Body of pancreas (tissue), 4 donors: Measurements from ENCODE around the gene TBX18. TPM values are rescaled to one million over a fixed set of nuclear protein-coding genes. Genes with fewer than 3 reads are reported as not detected.

Source experiments
- ATAC-seq: fragments of 150-250 bp; one replicate; pipeline ENCODE4 v1.9.1; 2016
- DNase-seq, 4 donors: peaks; one replicate each; pipeline ENCODE4 v3.0.0-alpha.2; 2019
- H3K27ac ChIP-seq, 4 donors: fragments of 200-600 bp; sonication (generic); 1 replicate in 3 of 4; 2 replicates in 1 of 4; pipeline versions ENCODE4 v1.5.1 to v1.6.1; 2016 to 2019; ENCODE audit warnings: mild to moderate bottlenecking in 1 of 4, mixed read lengths in 1 of 4, moderate library complexity in 1 of 4
- H3K27me3 ChIP-seq, 2 donors: fragments of 200-600 bp; sonication (generic); one replicate each; pipeline ENCODE4 v1.6.0; 2016; ENCODE audit warnings: mild to moderate bottlenecking in 1 of 2
- H3K36me3 ChIP-seq, 2 donors: fragments of 200-600 bp; sonication (generic); replicated peaks in 1 of 2; 2 replicates each; pipeline ENCODE4 v1.5.1; 2016; ENCODE audit warnings: low read depth in 2 of 2; ENCODE audit not compliant: insufficient read depth in 1 of 2
- H3K4me1 ChIP-seq: fragments of 200-600 bp; sonication (generic); one replicate; pipeline ENCODE4 v1.6.0; 2016
- H3K4me3 ChIP-seq, 2 donors: fragments of 200-600 bp; sonication (generic); 1 replicate in 1 of 2; 2 replicates in 1 of 2; pipeline ENCODE4 v1.5.1; 2016 to 2019
- H3K9me3 ChIP-seq, 3 donors: fragments of 200-600 bp; sonication (generic); 1 replicate in 2 of 3; 2 replicates in 1 of 3; pipeline ENCODE4 v1.5.1; 2016
- POLR2A ChIP-seq, 3 donors: fragments of 450-650 bp; IDR thresholded peaks; one replicate each; pipeline ENCODE4 v1.6.1; 2016; ENCODE audit warnings: antibody characterized with exemption in 3 of 3, mild to moderate bottlenecking in 2 of 3
- WGBS, 2 donors: methylation state at CpG; one replicate each; pipeline ENCODE4 v1.1.5; 2017; 5-methylcytosine and 5-hydroxymethylcytosine counted together
- intact Hi-C: fragments of 100-400 bp; cut with DNase I; formaldehyde crosslinking; loops from one replicate; pipeline ENCODE4 v1.15.1; 2023
- small RNA-seq: library from RNA; depleted of rRNA; stranded (forward); fragments of <200 nt; gene quantifications from one replicate; pipeline ENCODE3, GENCODE V24; 2016
- total RNA-seq, 2 donors: library from RNA; depleted of rRNA; stranded (reverse); fragments of >200 nt; gene quantifications; one replicate each; pipeline ENCODE4 v1.1.0, GENCODE V29; 2016
- TF ChIP-seq, protein P1 (sequence below), 7 experiments: fragments of 450-650 bp in 4 of 7; fragments of 200-600 bp in 3 of 7; sonication (generic) in 3 of 7; IDR thresholded peaks; one replicate each; pipeline ENCODE4 v1.5.1; 2016 to 2019; ENCODE audit warnings: antibody characterized with exemption in 7 of 7

TBX18 gene
- total RNA-seq, 2 donors from 2014 or later = 0.52 to 2.0 TPM

DNA sequence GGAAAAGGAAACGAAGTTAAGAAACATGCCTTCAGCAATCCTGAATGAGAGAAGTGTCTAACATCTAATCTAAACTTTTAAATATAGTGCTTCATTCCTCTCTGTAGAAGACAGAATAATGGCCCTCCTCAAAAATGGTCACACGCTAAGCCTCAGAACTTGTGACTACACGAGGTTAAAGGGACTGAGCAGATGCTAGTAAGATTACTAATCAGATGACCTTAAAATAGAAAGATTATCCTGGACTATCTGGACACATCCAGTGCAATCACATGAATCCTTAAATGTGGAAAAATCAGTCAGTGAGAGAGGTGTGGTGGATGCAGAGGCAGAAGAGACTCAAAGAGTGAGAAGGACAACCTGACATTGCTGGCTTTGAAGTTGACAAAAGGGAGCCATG is 126.1 kb downstream of the TBX18 start:
- TF ChIP-seq, protein P1, sequence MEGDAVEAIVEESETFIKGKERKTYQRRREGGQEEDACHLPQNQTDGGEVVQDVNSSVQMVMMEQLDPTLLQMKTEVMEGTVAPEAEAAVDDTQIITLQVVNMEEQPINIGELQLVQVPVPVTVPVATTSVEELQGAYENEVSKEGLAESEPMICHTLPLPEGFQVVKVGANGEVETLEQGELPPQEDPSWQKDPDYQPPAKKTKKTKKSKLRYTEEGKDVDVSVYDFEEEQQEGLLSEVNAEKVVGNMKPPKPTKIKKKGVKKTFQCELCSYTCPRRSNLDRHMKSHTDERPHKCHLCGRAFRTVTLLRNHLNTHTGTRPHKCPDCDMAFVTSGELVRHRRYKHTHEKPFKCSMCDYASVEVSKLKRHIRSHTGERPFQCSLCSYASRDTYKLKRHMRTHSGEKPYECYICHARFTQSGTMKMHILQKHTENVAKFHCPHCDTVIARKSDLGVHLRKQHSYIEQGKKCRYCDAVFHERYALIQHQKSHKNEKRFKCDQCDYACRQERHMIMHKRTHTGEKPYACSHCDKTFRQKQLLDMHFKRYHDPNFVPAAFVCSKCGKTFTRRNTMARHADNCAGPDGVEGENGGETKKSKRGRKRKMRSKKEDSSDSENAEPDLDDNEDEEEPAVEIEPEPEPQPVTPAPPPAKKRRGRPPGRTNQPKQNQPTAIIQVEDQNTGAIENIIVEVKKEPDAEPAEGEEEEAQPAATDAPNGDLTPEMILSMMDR (IDR thresholded peaks at IDR 0.05) = no peak
- TF ChIP-seq POLR2A (IDR thresholded peaks at IDR 0.05) = no peak
- no peaks in the 10 kb centered on the region for H3K4me1 ChIP-seq
- no peak for ATAC-seq
- no peaks in the 10 kb centered on the region for H3K36me3 ChIP-seq
- no peaks in the 10 kb centered on the region for H3K9me3 ChIP-seq
- 33 to 43% methylated on average over 3 of the region's 3 CpGs for WGBS, 2 donors
- H3K27ac ChIP-seq = no peak overlapping the region
- intact Hi-C loops = no loop called here
- no peak overlapping the region for H3K4me3 ChIP-seq
- no peak for DNase-seq
- H3K27me3 ChIP-seq = no peaks in the 10 kb centered on the region

Small RNA genes within 50 kb of the gene (small RNA-seq; reads per million reads assigned to genes)
- gene AL590143.1 = not detected
